IPS-20b (cell line): ENCODE data around the gene USP36.
"Not testable (repeated sequence)": the region's sequence is repeated elsewhere in the genome, so short reads cannot be mapped to it uniquely, and the experiment has no call there.

Source experiments
- H3K27ac ChIP-seq: one replicate; pipeline ENCODE4 v1.5.1; 2013; ENCODE audit warnings: low read length
- H3K27me3 ChIP-seq: 2 replicates; pipeline ENCODE4 v1.6.1; 2013; ENCODE audit warnings: mild to moderate bottlenecking, low read length, inconsistent platforms; ENCODE audit not compliant: insufficient read depth
- H3K36me3 ChIP-seq: 2 replicates; pipeline ENCODE4 v1.6.1; 2013; ENCODE audit warnings: low read depth, mild to moderate bottlenecking, inconsistent platforms, low read length, moderate library complexity; ENCODE audit not compliant: insufficient read depth
- H3K4me1 ChIP-seq: 2 replicates; pipeline ENCODE4 v1.6.1; 2013; ENCODE audit warnings: mild to moderate bottlenecking, control low read depth, inconsistent platforms, low read length, moderate library complexity; ENCODE audit not compliant: insufficient read depth
- H3K4me3 ChIP-seq: 2 replicates; pipeline ENCODE4 v1.5.1; 2013; ENCODE audit warnings: mild to moderate bottlenecking, low read length, inconsistent platforms
- H3K9ac ChIP-seq: 2 replicates; pipeline ENCODE4 v1.6.1; 2013; ENCODE audit warnings: low read depth, mild to moderate bottlenecking, inconsistent platforms, low read length, moderate library complexity
- H3K9me3 ChIP-seq: 2 replicates; pipeline ENCODE4 v1.6.1; 2013; ENCODE audit warnings: mild to moderate bottlenecking, low read depth, low read length, inconsistent platforms; ENCODE audit not compliant: insufficient read depth

USP36 gene

DNA sequence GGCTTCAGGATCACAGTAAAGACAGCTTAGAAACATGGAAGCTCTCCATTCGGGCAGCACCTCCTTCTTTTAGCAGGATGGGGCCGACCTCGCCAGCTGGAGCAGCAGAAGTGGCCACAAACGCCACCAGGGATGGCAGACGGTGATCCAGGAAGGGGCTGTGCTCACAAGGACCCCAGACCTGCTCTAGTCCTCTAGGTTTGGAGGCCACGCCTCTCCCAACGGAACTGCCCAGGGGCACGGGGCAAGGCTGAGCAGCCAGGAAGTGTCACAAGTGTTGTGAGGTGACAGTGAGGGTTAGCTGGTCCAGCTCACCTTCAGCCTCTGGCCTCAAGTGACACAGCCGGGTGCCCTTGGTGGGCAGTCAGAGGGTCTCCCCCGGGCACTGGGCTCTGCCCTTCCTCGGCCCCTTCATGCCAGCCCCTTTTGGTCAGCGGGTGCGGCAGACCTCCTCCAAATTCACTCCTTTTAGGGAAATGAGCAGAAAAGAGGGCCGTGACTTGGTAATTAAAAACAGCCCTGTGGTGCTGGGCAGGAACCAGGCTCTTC is 42.0 kb upstream of the USP36 start:
- Histone ChIP-seq H3K9ac (no peak overlapping the region; the same call in 1 of the 2 replicates), H3K27me3 (no peaks in the 10 kb centered on the region), H3K4me1 (peaks cover 18% of the 10 kb centered on the region), H3K36me3 (no peaks in the 10 kb centered on the region), H3K9me3 (no peaks in the 10 kb centered on the region), H3K27ac (no peak overlapping the region), H3K4me3 (no peak overlapping the region)

DNA sequence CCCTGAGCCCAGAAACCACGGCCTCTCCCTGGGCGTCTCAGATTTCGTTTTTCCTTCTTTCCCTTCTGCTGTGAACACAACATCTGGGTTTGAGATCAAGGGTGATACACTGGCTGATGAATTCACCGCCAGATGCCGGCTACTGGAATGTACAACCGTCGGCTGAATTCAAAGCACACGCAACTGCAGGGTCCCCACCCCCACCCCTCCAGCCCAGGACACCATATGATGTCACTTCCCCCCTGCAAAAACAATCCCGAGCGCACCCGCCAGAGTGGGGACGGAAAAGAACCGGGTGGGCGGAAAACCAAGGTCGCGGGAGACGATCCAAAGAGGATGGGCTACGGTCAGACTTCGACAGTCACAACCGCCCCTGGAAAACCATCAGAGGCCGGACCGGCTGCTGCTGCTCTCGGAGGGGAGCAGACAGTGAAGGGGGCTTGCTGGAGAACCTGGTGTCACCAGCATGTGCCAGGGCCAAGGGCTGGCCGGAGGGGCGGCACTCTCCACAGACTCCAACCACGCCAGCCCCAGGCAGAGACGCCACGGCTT is 39.1 kb upstream of the USP36 start:
- Histone ChIP-seq H3K27me3 (no peaks in the 10 kb centered on the region), H3K9me3 (no peaks in the 10 kb centered on the region), H3K4me1 (peaks cover 18% of the 10 kb centered on the region), H3K36me3 (no peaks in the 10 kb centered on the region), H3K9ac (no peak overlapping the region), H3K27ac (no peak overlapping the region), H3K4me3 (no peak overlapping the region)

DNA sequence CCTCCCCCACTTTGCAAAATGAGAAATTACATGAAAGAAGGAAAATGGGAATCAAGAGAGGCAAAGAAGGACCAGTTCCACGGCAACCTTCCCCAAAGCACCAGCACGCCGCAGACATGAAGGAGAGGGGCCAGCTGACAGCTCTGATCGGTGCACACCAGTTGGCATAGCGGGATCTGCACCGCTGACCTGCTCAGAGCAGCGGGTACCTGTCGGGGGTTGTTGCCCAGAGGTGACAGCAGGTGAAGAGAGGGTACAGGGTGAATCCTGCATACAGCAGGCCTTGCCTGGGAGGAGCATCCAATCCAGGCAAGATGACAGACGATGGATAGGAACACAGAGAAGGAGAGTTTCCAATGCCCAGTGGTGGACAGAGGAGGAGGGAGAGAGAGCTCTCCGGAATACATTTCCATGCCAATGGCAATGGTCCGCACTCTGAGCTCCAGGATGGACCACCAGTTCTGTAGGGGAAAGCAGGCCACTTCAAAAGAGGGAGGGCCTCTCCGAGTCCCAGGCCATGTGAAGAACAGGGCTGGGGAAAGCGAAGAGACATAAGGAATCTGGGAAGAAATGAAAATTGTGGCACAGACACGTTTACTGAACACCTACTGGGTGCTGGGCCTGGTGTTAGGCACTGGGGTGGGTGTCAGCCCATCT is 38.4 kb upstream of the USP36 start:
- no peaks in the 10 kb centered on the region for H3K27me3 ChIP-seq
- H3K27ac ChIP-seq, result no peak overlapping the region
- H3K9ac ChIP-seq, result no peak overlapping the region
- no peak overlapping the region for H3K4me3 ChIP-seq
- no peaks in the 10 kb centered on the region for H3K9me3 ChIP-seq
- H3K36me3 ChIP-seq, result no peaks in the 10 kb centered on the region
- H3K4me1 ChIP-seq, result peaks cover 12% of the 10 kb centered on the region

DNA sequence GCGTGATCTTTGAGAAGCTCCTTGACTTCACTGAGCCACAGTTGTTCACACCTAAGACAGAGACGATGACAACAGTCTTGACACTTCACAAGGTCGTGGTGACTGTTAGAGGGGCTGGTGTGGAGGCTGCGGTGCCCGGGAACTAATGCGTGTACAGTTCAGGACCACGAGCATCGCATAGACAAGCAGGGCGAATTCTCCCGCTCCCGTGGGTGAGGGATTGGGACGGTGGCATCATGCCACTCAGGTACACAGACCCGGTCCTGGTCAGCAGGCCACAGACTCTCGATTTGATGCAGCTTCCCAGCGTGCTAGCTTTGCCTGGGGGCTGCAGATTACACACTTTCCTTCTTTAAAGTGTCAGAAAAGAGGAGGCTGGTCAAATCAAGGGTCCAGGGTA is 37.6 kb upstream of the USP36 start:
- Histone ChIP-seq H3K4me3 (no peak overlapping the region), H3K4me1 (peaks cover 6% of the 10 kb centered on the region), H3K27me3 (no peaks in the 10 kb centered on the region), H3K9me3 (no peaks in the 10 kb centered on the region), H3K9ac (no peak overlapping the region), H3K27ac (no peak overlapping the region), H3K36me3 (peaks cover 4% of the 10 kb centered on the region; the same call in 1 of the 2 replicates)

DNA sequence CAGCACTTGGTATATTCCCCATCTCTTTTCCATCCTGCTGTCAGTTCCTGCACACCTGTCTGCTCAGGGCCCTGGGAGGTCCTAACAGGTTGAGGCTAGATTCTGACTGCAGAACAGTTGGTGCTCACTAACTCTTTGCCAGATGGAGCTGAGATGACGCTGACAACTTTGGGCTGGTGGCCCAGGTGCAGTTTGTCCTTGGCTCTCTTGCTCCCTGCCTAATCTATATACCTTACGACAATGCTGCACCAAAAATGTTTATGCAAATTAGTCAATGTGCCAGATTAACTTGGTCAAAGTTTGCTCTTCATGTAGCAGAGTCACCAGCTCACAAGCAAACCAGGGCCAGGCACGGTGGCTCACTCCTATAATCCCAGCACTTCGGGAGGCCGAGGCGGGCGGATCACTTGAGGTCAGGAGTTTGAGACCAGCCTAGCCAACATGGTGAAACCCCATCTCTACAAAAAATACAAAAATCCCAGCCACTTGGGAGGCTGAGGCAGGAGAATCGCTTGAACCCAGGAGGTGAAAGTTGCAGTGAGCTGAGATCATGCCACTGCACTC is 36.4 kb upstream of the USP36 start:
- not testable (repeated sequence) for H3K9me3 ChIP-seq, H3K27ac ChIP-seq, H3K27me3 ChIP-seq, H3K9ac ChIP-seq, H3K4me3 ChIP-seq, H3K4me1 ChIP-seq
- H3K36me3 ChIP-seq, result peaks cover 12% of the 10 kb centered on the region

GRCh38 chr17:78876094-78876597 is 35.5 kb upstream of the USP36 start:
- no peaks in the 10 kb centered on the region for H3K27me3 ChIP-seq
- H3K9me3 ChIP-seq, result no peaks in the 10 kb centered on the region
- H3K4me3 ChIP-seq, result no peak overlapping the region
- H3K36me3 ChIP-seq, result peaks cover 12% of the 10 kb centered on the region
- no peak overlapping the region for H3K9ac ChIP-seq
- H3K27ac ChIP-seq, result no peak overlapping the region
- H3K4me1 ChIP-seq, result 0 out of 2 replicates have a peak, but pooled peaks cover 3% of the 10 kb centered on the region

DNA sequence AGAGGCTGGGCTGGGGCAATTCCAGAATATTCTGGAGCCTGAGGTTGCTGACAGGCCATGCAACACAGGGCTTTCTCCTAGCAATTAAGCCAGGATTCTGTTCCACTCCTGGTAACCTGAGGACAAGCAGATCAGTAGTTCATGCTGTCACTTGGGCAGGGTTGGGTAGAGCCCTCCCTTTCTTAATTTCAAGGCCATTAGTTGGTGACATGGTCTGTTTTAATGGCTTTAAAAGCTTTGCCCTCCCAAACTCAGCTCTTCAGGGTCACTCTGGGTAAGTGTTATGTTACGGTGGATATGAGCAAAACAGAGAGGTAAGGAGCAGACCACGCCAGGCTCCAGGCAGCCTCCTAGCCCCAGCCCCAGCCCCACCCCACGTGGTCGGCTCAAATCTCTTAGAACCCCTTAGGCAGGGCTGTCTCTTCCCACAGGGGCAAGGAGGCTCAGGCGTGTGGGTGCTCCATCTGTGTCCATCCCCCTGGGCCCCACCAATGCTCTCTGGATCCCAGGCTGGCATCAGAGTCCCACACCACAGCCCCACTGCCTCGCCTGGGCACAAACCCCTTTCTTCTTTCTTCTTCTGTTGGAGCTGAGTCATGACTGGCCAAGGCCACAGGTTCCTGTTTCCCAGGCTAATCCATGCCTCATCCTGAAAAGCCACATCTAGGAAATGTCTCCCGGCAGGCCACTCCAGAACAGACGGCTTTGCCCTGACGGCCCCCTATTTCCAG is 34.9 kb upstream of the USP36 start:
- Histone ChIP-seq H3K9ac (no peak overlapping the region), H3K27ac (no peak overlapping the region), H3K4me3 (no peak overlapping the region), H3K4me1 (0 out of 2 replicates have a peak, but pooled peaks cover 3% of the 10 kb centered on the region), H3K36me3 (peaks cover 17% of the 10 kb centered on the region), H3K9me3 (no peaks in the 10 kb centered on the region), H3K27me3 (no peaks in the 10 kb centered on the region)

DNA sequence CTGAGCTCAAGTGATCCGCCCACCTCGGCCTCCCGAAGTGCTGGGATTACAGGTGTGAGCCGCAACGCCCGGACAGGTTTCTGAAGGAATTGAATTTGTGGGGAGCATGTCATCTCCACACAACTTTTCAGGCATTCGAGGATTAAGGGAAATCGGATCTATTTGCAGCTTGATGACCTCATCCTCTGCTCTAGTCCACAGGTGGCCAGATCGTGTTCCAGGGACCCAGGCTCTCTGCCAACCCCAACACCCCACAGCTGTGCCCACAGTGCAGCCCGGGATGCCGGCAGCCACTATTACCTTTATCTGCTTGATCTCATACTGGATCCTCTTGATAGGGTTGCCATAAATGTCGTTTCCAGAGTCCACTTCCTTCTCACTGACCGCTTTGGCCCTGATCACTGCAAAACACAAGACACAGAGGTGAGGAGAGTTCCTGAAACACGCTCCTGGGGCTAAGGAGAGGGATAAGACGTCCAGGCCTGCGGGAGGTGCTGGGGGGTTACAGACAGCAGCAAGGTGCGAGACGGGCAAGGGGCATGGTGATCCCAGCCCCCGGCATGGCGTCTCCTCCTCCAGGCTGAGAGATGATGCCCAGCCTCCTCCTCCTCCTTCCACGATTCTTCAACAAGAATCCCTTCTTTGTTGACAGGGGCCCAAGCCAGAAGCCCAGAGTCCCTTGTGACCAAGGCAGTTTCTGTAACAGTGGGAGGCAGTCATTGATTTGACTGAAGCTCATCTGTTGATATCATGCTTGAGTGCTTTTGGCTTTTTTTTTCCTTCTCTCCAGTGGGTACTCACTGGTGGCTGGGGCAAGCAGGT is 33.1 kb upstream of the USP36 start:
- Histone ChIP-seq H3K9ac (no peak overlapping the region), H3K4me3 (no peak overlapping the region), H3K27me3 (no peaks in the 10 kb centered on the region), H3K36me3 (peaks cover 19% of the 10 kb centered on the region), H3K4me1 (no peaks in the 10 kb centered on the region), H3K9me3 (no peaks in the 10 kb centered on the region), H3K27ac (no peak overlapping the region)

- no peak overlapping the region for H3K9ac ChIP-seq
- no peaks in the 10 kb centered on the region for H3K9me3 ChIP-seq
- no peak overlapping the region for H3K27ac ChIP-seq
- H3K36me3 ChIP-seq, result peaks cover 19% of the 10 kb centered on the region
- no peaks in the 10 kb centered on the region for H3K4me1 ChIP-seq
- H3K4me3 ChIP-seq, result no peak overlapping the region
- H3K27me3 ChIP-seq, result no peaks in the 10 kb centered on the region
These were observed 31.9 kb upstream of the USP36 start for GRCh38 chr17:78872486-78872885.

- Histone ChIP-seq H3K27ac (no peak overlapping the region), H3K9me3 (no peaks in the 10 kb centered on the region)
These were observed 30.0 kb upstream of the USP36 start for GRCh38 chr17:78870621-78871020.

DNA sequence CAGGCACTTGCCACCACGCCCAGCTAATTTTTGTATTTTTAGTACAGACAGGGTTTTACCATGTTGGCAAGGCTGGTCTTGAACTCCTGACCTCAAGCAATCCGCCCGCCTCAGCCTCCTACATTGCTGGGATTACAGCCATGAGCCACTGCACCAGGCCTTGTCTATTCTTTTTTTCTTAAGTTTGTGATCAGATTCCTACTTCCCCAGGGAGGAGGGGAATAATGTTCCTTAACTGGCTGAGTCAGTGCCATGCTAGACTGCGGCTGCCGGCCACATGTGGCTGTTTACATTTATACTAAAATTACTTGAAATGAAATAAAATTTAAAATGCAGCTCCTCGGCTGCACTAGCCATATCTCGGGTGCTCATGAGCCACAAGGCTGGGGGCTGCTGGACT is 27.8 kb upstream of the USP36 start:
- Histone ChIP-seq H3K27ac (no peak overlapping the region), H3K9me3 (no peaks in the 10 kb centered on the region), H3K36me3 (peaks cover 15% of the 10 kb centered on the region), H3K4me3 (no peak overlapping the region), H3K27me3 (no peaks in the 10 kb centered on the region), H3K9ac (no peak overlapping the region), H3K4me1 (peaks cover 3% of the 10 kb centered on the region; the same call in 1 of the 2 replicates)

More at GRCh38 chr17:78870621-78871020, 30.0 kb upstream of the USP36 start:
- H3K4me3 ChIP-seq, result no peak overlapping the region
- no peaks in the 10 kb centered on the region for H3K27me3 ChIP-seq
- H3K9ac ChIP-seq, result no peak overlapping the region
- H3K4me1 ChIP-seq, result peaks cover 3% of the 10 kb centered on the region; the same call in 1 of the 2 replicates
- peaks cover 19% of the 10 kb centered on the region for H3K36me3 ChIP-seq
